ENCODE results near the gene FASTKD3.

GRCh38 chr5:7904170-7904569, 35.3 kb upstream of the FASTKD3 start:
- no peak for TF ChIP-seq EZH2 (IDR thresholded peaks at IDR 0.05; ENCODE audit: insufficient read depth, poor library complexity, severe bottlenecking)
- TF ChIP-seq EZH2phosphoT487 (IDR thresholded peaks at IDR 0.05; ENCODE audit: insufficient read depth, low read depth) = no peak

Measured in GM23248 (cell line).